Type B pancreatic cell (in vitro differentiated cells): Measurements from ENCODE around the gene TP73. TPM values are rescaled to one million over a fixed set of nuclear protein-coding genes. Genes with fewer than 3 reads are reported as not detected.

Experiments
- DNase-seq: peaks from one replicate; pipeline ENCODE4 v3.0.0; 2021; ENCODE audit warnings: mixed read lengths; ENCODE audit not compliant: unreplicated experiment; ENCODE audit errors: extremely low spot score
- H3K27ac Mint-ChIP-seq: 2 replicates; pipeline ENCODE4 v1.8.0; 2021; ENCODE audit warnings: mild to moderate bottlenecking, mixed read lengths
- H3K27me3 Mint-ChIP-seq: 2 replicates; pipeline ENCODE4 v1.8.0; 2021; ENCODE audit warnings: mixed read lengths
- H3K36me3 Mint-ChIP-seq: 2 replicates; pipeline ENCODE4 v1.8.0; 2021; ENCODE audit warnings: mixed read lengths
- H3K4me1 Mint-ChIP-seq: one replicate; pipeline ENCODE4 v1.8.0; 2021; ENCODE audit warnings: mixed read lengths; ENCODE audit not compliant: unreplicated experiment
- H3K4me3 Mint-ChIP-seq: 2 replicates; pipeline ENCODE4 v1.8.0; 2021; ENCODE audit warnings: mild to moderate bottlenecking, mixed read lengths
- H3K9me3 Mint-ChIP-seq: 2 replicates; pipeline ENCODE4 v1.8.0; 2021; ENCODE audit warnings: mixed read lengths
- total RNA-seq: library from RNA; stranded (reverse); gene quantifications from 2 replicates; pipeline ENCODE4 v1.2.1, GENCODE V29; 2021; ENCODE audit warnings: low replicate concordance
- TF ChIP-seq, protein P1 (sequence below): fragments of 200-600 bp; sonication (generic); conservative IDR thresholded peaks from 2 replicates; pipeline ENCODE4 v1.5.0; 2021; ENCODE audit warnings: antibody characterized with exemption, mild to moderate bottlenecking

The TP73 gene
- total RNA-seq, 1 donor from 2014 or later = 1.6 TPM

DNA sequence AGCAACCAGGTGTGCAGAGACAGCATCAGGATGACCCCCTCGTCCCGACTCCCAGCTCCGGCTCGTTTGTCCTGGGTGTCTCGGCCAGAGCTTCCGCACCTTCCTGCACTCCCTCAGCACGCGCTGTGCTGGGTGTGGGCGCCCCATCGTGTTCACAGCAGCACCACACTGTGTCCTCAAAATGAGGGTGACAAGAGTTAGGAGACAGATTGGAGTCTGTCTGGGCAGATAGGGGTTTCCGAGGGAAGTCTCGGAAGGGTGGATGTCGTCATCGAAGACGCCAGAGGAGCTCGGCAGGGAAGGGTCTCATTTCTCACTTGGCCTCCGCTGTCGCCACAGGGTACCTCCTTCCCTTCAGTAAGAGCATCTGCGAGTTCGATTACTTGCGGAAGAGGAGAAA is 104.1 kb downstream of the TP73 start:
- no peaks in the 10 kb centered on the region for H3K4me1 Mint-ChIP-seq
- no peaks in the 10 kb centered on the region for H3K9me3 Mint-ChIP-seq
- H3K36me3 Mint-ChIP-seq = no peaks in the 10 kb centered on the region
- no peak overlapping the region for H3K27ac Mint-ChIP-seq
- no peak overlapping the region for H3K4me3 Mint-ChIP-seq
- peaks cover 39% of the 10 kb centered on the region for H3K27me3 Mint-ChIP-seq
- no peak for DNase-seq
- TF ChIP-seq, protein P1, sequence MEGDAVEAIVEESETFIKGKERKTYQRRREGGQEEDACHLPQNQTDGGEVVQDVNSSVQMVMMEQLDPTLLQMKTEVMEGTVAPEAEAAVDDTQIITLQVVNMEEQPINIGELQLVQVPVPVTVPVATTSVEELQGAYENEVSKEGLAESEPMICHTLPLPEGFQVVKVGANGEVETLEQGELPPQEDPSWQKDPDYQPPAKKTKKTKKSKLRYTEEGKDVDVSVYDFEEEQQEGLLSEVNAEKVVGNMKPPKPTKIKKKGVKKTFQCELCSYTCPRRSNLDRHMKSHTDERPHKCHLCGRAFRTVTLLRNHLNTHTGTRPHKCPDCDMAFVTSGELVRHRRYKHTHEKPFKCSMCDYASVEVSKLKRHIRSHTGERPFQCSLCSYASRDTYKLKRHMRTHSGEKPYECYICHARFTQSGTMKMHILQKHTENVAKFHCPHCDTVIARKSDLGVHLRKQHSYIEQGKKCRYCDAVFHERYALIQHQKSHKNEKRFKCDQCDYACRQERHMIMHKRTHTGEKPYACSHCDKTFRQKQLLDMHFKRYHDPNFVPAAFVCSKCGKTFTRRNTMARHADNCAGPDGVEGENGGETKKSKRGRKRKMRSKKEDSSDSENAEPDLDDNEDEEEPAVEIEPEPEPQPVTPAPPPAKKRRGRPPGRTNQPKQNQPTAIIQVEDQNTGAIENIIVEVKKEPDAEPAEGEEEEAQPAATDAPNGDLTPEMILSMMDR = no peak

GRCh38 chr1:3759164-3759563 is 106.8 kb downstream of the TP73 start:
- Mint-ChIP-seq H3K4me1 (no peaks in the 10 kb centered on the region), H3K27ac (no peak overlapping the region), H3K4me3 (no peak overlapping the region), H3K9me3 (no peaks in the 10 kb centered on the region), H3K27me3 (peaks cover 36% of the 10 kb centered on the region), H3K36me3 (no peaks in the 10 kb centered on the region)
- no peak for DNase-seq
- TF ChIP-seq, protein P1 = no peak

DNA sequence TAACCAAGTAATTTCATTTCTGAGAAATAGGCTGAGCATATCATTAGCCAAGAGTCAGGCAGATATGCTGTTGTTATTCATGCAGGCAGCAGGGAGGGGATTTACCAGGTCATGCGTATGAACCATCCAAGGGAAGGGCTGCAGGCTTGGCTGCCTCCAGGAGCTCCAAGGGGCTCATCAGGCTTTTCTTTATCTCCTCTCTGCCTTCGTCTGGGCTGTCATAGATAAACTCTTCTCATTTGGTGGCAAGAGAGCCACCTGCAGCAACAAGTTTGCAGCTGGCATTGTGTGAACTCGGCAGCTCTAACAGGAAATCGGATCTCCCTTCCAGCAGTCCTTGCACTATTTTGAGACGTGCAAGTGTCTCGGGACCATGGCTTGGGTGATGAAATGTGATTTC is 107.5 kb downstream of the TP73 start:
- no peaks in the 10 kb centered on the region for H3K36me3 Mint-ChIP-seq
- no peak for DNase-seq
- TF ChIP-seq, protein P1 = no peak
- no peak overlapping the region for H3K4me3 Mint-ChIP-seq
- H3K4me1 Mint-ChIP-seq = no peaks in the 10 kb centered on the region
- H3K27me3 Mint-ChIP-seq = peaks cover 36% of the 10 kb centered on the region
- H3K9me3 Mint-ChIP-seq = no peaks in the 10 kb centered on the region
- no peak overlapping the region for H3K27ac Mint-ChIP-seq

- TF ChIP-seq, protein P1 = no peak
- H3K27ac Mint-ChIP-seq = no peak overlapping the region
- H3K4me3 Mint-ChIP-seq = no peak overlapping the region
- no peaks in the 10 kb centered on the region for H3K36me3 Mint-ChIP-seq
- H3K27me3 Mint-ChIP-seq = peaks cover 41% of the 10 kb centered on the region
- H3K4me1 Mint-ChIP-seq = no peaks in the 10 kb centered on the region
- DNase-seq = no peak
- H3K9me3 Mint-ChIP-seq = no peaks in the 10 kb centered on the region
Measured at GRCh38 chr1:3761296-3762010, 109.1 kb downstream of the TP73 start.

DNA sequence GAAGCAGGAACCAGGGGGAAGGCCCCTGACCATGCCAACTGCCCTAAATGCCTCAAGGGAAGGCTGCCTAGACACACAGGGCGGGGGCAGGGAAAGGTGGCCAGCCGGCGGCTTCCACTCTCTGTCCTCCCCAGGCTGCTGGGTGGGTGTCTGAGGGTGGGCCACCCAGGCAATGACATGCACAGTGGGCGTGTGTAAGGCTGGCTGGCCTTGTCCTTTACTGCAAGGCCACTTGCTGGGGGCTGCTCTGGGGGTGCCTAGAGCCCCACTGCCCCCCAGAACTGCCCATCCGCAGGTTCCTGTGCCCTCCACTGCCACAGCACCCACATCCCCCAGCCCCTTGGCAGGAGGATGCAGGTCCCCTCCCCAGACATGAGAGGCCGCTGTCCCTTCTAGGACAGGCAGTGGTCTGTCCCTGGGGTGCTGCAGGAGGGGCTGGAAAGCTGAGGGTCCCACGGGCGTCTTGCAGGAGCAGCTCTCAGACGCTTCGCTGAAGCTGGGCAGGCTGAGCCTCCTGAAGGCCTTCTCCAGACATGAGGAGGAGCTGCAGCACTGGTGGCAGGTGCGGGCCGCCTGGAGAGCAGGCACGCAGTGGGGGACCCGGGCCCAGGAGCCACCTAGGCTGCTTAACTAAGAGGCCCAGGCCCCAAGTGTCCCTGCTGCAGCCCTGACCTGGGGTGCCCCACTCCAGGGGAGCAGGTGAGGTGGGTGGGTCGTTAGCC is 110.0 kb downstream of the TP73 start:
- H3K9me3 Mint-ChIP-seq = no peaks in the 10 kb centered on the region
- no peak for DNase-seq
- TF ChIP-seq, protein P1 = no peak
- no peaks in the 10 kb centered on the region for H3K36me3 Mint-ChIP-seq
- no peak overlapping the region for H3K27ac Mint-ChIP-seq
- no peak overlapping the region for H3K4me3 Mint-ChIP-seq
- H3K27me3 Mint-ChIP-seq = peaks cover 35% of the 10 kb centered on the region
- no peaks in the 10 kb centered on the region for H3K4me1 Mint-ChIP-seq
